Neural cell (in vitro differentiated cells): ENCODE measurements around the gene TMEM207. TPM values are rescaled to one million over a fixed set of nuclear protein-coding genes. Genes with fewer than 3 reads are reported as not detected.

Experiments
- H2AFZ ChIP-seq: fragments of 200-600, 300-800 bp; sonication (generic), shearing (Covaris generic); 2 replicates; pipeline ENCODE4 v1.6.0; 2014; ENCODE audit warnings: low read depth, mild to moderate bottlenecking, antibody characterized with exemption, low read length, moderate library complexity
- H3F3A ChIP-seq: fragments of 200-600 bp; shearing (Covaris generic); 2 replicates; pipeline ENCODE4 v1.6.1; 2016; ENCODE audit warnings: mild to moderate bottlenecking, moderate library complexity, mixed read lengths, antibody characterized with exemption, low read length; ENCODE audit not compliant: insufficient read depth, poor library complexity, severe bottlenecking
- H3K27ac ChIP-seq: fragments of 200-600, 300-800 bp; sonication (generic), shearing (Covaris generic); 2 replicates; pipeline ENCODE4 v1.5.1; 2014; ENCODE audit warnings: mild to moderate bottlenecking, low read length, moderate library complexity
- H3K27me3 ChIP-seq: fragments of 300-800, 200-600 bp; sonication (generic), shearing (Covaris generic); 2 replicates; pipeline ENCODE4 v1.6.0; 2014; ENCODE audit warnings: mild to moderate bottlenecking, low read depth, low read length, moderate library complexity; ENCODE audit not compliant: insufficient read depth
- H3K36me3 ChIP-seq: fragments of 300-800, 200-600 bp; sonication (generic), shearing (Covaris generic); 2 replicates; pipeline ENCODE4 v1.5.1; 2014; ENCODE audit warnings: mild to moderate bottlenecking, antibody characterized with exemption, low read length, moderate library complexity; ENCODE audit not compliant: insufficient read depth
- H3K4me2 ChIP-seq: fragments of 300-800, 200-600 bp; sonication (generic), shearing (Covaris generic); 2 replicates; pipeline ENCODE4 v1.6.0; 2014; ENCODE audit warnings: mild to moderate bottlenecking, low read length
- H3K4me3 ChIP-seq: fragments of 300-800, 200-600 bp; sonication (generic), shearing (Covaris generic); 2 replicates; pipeline ENCODE4 v1.5.1; 2014; ENCODE audit warnings: mild to moderate bottlenecking, low read length, moderate library complexity
- H3K79me2 ChIP-seq: fragments of 200-600 bp; shearing (Covaris generic); replicated peaks from 2 replicates; pipeline ENCODE4 v1.6.0; 2014; ENCODE audit warnings: mild to moderate bottlenecking, low read length, moderate library complexity; ENCODE audit not compliant: insufficient read depth
- H3K9ac ChIP-seq: fragments of 300-800, 200-600 bp; sonication (generic), shearing (Covaris generic); 2 replicates; pipeline ENCODE4 v1.6.1; 2016; ENCODE audit warnings: mild to moderate bottlenecking, low read length, mixed read lengths
- H3K9me2 ChIP-seq: fragments of 200-600 bp; shearing (Covaris generic); 2 replicates; pipeline ENCODE4 v1.6.1; 2016; ENCODE audit warnings: mild to moderate bottlenecking, low read length, mixed read lengths; ENCODE audit not compliant: insufficient read depth
- H3K9me3 ChIP-seq: fragments of 200-600, 300-800 bp; sonication (generic), shearing (Covaris generic); 2 replicates; pipeline ENCODE4 v1.6.1; 2016; ENCODE audit warnings: mild to moderate bottlenecking, mixed run types, low read length, moderate library complexity, mixed read lengths
- H4K20me1 ChIP-seq: fragments of 200-600 bp; shearing (Covaris generic); 2 replicates; pipeline ENCODE4 v1.6.1; 2016; ENCODE audit warnings: mild to moderate bottlenecking, mixed run types; ENCODE audit not compliant: insufficient read depth
- EZH2 ChIP-seq: fragments of 200-600, 300-800 bp; shearing (Covaris generic), sonication (generic); IDR thresholded peaks from 2 replicates; pipeline ENCODE4 v1.6.1; 2014; ENCODE audit warnings: antibody characterized with exemption, low read length, borderline replicate concordance, mild to moderate bottlenecking; ENCODE audit not compliant: insufficient read depth, poor library complexity, severe bottlenecking
- POLR2AphosphoS5 ChIP-seq: IDR thresholded peaks from 2 replicates; pipeline ENCODE4 v1.6.1; 2012
- SMC3 ChIP-seq: fragments of 450-650 bp; conservative IDR thresholded peaks from 2 replicates; pipeline ENCODE4 v1.6.1; 2014; ENCODE audit warnings: antibody characterized with exemption, mild to moderate bottlenecking, moderate library complexity; ENCODE audit not compliant: poor library complexity
- polyA plus RNA-seq: library from polyadenylated mRNA; depleted of rRNA; stranded (reverse); fragments of >200 nt; gene quantifications from 2 replicates; pipeline ENCODE4 v1.2.3, GENCODE V29; 2014
- TF ChIP-seq, protein P1 (sequence below): fragments of 450-650 bp; IDR thresholded peaks from 2 replicates; pipeline ENCODE4 v1.5.1; 2014; ENCODE audit warnings: antibody characterized with exemption, mild to moderate bottlenecking, moderate library complexity; ENCODE audit not compliant: poor library complexity, severe bottlenecking

The TMEM207 gene
- polyA plus RNA-seq, 1 donor from 2014 or later: 0.27 TPM

- no peak overlapping the region for H3K4me3 ChIP-seq
- H3F3A ChIP-seq: no peaks in the 10 kb centered on the region
- no peak overlapping the region for H3K9ac ChIP-seq
- no peaks in the 10 kb centered on the region for H3K27me3 ChIP-seq
- no peaks in the 10 kb centered on the region for H3K9me2 ChIP-seq
- H3K27ac ChIP-seq: no peak overlapping the region
- TF ChIP-seq, protein P1, sequence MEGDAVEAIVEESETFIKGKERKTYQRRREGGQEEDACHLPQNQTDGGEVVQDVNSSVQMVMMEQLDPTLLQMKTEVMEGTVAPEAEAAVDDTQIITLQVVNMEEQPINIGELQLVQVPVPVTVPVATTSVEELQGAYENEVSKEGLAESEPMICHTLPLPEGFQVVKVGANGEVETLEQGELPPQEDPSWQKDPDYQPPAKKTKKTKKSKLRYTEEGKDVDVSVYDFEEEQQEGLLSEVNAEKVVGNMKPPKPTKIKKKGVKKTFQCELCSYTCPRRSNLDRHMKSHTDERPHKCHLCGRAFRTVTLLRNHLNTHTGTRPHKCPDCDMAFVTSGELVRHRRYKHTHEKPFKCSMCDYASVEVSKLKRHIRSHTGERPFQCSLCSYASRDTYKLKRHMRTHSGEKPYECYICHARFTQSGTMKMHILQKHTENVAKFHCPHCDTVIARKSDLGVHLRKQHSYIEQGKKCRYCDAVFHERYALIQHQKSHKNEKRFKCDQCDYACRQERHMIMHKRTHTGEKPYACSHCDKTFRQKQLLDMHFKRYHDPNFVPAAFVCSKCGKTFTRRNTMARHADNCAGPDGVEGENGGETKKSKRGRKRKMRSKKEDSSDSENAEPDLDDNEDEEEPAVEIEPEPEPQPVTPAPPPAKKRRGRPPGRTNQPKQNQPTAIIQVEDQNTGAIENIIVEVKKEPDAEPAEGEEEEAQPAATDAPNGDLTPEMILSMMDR: no peak
- no peaks in the 10 kb centered on the region for H3K79me2 ChIP-seq
- H3K9me3 ChIP-seq: no peaks in the 10 kb centered on the region
- no peak overlapping the region for H2AFZ ChIP-seq
- no peak overlapping the region for H3K4me2 ChIP-seq
- no peaks in the 10 kb centered on the region for H3K36me3 ChIP-seq
- H4K20me1 ChIP-seq: no peaks in the 10 kb centered on the region
Measured at GRCh38 chr3:190458040-190458439, 8.3 kb upstream of the TMEM207 start.

GRCh38 chr3:190456770-190457169 lies 7.1 kb upstream of the TMEM207 start:
- no peaks in the 10 kb centered on the region for H3K36me3 ChIP-seq
- no peaks in the 10 kb centered on the region for H3K27me3 ChIP-seq
- H3K4me2 ChIP-seq: no peak overlapping the region
- H3K79me2 ChIP-seq: no peaks in the 10 kb centered on the region
- H4K20me1 ChIP-seq: no peaks in the 10 kb centered on the region
- H3K27ac ChIP-seq: no peak overlapping the region
- TF ChIP-seq, protein P1: no peak
- no peak for TF ChIP-seq SMC3
- no peak for TF ChIP-seq POLR2AphosphoS5
- no peaks in the 10 kb centered on the region for H3F3A ChIP-seq
- no peak overlapping the region for H3K4me3 ChIP-seq
- H2AFZ ChIP-seq: no peak overlapping the region
- H3K9ac ChIP-seq: no peak overlapping the region
- no peaks in the 10 kb centered on the region for H3K9me2 ChIP-seq
- no peaks in the 10 kb centered on the region for H3K9me3 ChIP-seq

- H3K4me2 ChIP-seq: no peak overlapping the region
- no peak overlapping the region for H3K27ac ChIP-seq
- no peaks in the 10 kb centered on the region for H3K27me3 ChIP-seq
- no peaks in the 10 kb centered on the region for H3K36me3 ChIP-seq
- no peaks in the 10 kb centered on the region for H4K20me1 ChIP-seq
- TF ChIP-seq, protein P1: no peak
- TF ChIP-seq POLR2AphosphoS5: no peak
- TF ChIP-seq EZH2: no peak
- no peaks in the 10 kb centered on the region for H3K9me2 ChIP-seq
- H2AFZ ChIP-seq: no peak overlapping the region
- H3F3A ChIP-seq: no peaks in the 10 kb centered on the region
- no peaks in the 10 kb centered on the region for H3K79me2 ChIP-seq
- no peak overlapping the region for H3K9ac ChIP-seq
- no peaks in the 10 kb centered on the region for H3K9me3 ChIP-seq
- H3K4me3 ChIP-seq: no peak overlapping the region
Measured at GRCh38 chr3:190455828-190456227, 6.1 kb upstream of the TMEM207 start.
